HUES48 (cell line): Measurements from ENCODE around the gene TMEM174.

ENCODE experiments used
- H3K27ac ChIP-seq: one replicate; pipeline ENCODE4 v1.7.0; 2013; ENCODE audit warnings: low read depth, low read length, inconsistent platforms
- H3K27me3 ChIP-seq: 2 replicates; pipeline ENCODE4 v1.6.1; 2013; ENCODE audit warnings: mild to moderate bottlenecking, low read length; ENCODE audit not compliant: control insufficient read depth, insufficient read depth
- H3K36me3 ChIP-seq: 2 replicates; pipeline ENCODE4 v1.6.1; 2013; ENCODE audit warnings: low read length; ENCODE audit not compliant: control insufficient read depth, insufficient read depth
- H3K4me1 ChIP-seq: 2 replicates; pipeline ENCODE4 v1.6.1; 2013; ENCODE audit warnings: mild to moderate bottlenecking, low read length; ENCODE audit not compliant: control insufficient read depth, insufficient read depth
- H3K4me3 ChIP-seq: 2 replicates; pipeline ENCODE4 v1.5.1; 2013; ENCODE audit warnings: mild to moderate bottlenecking, low read depth, low read length
- H3K9ac ChIP-seq: 2 replicates; pipeline ENCODE4 v1.6.1; 2013; ENCODE audit warnings: mild to moderate bottlenecking, low read depth, low read length, moderate library complexity
- H3K9me3 ChIP-seq: 2 replicates; pipeline ENCODE4 v1.6.1; 2013; ENCODE audit warnings: low read length; ENCODE audit not compliant: control insufficient read depth, insufficient read depth

The TMEM174 gene

DNA sequence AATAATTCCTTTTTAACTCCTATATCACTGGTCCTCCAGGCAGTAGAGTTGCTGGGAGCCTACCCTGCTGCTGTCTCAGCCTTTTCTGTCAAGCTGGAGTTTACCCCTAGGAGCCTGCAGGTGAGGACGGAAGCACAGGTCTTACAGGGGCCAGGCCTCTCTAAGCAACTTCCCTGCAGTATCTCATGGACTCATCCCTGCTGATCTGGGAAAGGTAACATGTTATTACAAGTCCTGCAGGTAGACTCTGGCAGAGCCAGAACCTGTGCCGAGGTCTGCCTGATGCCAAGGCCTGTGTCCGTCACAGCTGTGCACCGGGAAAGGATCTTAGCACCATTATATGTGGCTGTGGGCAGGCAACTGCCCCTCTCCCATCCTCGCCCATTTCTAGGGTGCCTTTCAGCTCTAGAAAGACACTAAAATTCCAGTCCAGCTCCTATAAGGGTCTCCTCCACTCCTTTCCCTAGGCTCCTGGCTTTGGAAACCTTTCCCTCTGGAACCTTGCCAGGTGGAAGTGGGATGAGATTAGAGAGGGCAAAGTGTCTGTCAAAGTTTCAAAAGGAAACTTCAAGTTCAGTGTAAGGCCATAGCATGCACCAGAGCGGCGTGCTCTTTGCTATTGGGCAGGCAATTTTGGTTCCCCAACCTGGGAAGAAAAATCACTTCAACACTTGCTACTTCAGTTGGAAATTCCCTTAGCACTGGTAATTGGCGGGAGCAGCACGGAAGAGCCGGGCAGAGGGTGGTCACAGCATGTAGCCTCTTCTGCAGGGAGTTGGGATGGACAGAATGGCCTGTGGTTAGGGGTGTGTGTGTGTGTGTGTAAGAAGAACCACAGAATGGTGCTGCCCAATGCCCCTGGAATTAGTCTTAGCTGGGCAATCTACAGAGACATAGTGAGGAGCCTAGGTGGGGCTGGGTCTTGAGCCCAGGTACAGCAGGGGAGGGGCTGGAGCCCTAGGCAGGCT is 35.1 kb upstream of the TMEM174 start:
- no peaks in the 10 kb centered on the region for H3K36me3 ChIP-seq
- no peaks in the 10 kb centered on the region for H3K27me3 ChIP-seq
- peaks cover 10% of the 10 kb centered on the region for H3K4me1 ChIP-seq
- no peaks in the 10 kb centered on the region for H3K9me3 ChIP-seq
- H3K9ac ChIP-seq = no peak overlapping the region
- no peak overlapping the region for H3K27ac ChIP-seq
- H3K4me3 ChIP-seq = no peak overlapping the region

DNA sequence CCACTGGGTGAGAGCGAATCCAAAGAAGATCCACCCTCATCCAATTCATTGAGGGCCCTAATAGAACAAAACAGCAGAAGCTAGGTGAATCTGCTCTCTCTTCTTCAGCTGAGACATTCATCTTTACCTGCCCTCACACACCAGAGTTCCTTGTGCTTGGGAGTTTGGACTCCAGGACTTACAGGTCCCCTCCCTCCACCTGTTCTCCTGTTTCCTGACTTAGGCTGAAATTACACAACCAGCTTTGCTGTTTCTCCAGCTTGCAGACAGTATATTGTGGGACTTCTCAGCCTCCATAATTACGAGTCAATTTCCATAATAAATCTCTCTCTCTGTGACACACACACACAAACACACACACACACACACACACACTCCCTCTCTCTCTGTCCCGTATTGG is 33.5 kb upstream of the TMEM174 start:
- Histone ChIP-seq H3K36me3 (no peaks in the 10 kb centered on the region), H3K27me3 (no peaks in the 10 kb centered on the region), H3K9me3 (no peaks in the 10 kb centered on the region), H3K4me1 (peaks cover 10% of the 10 kb centered on the region), H3K9ac (no peak overlapping the region), H3K27ac (no peak overlapping the region), H3K4me3 (no peak overlapping the region)

DNA sequence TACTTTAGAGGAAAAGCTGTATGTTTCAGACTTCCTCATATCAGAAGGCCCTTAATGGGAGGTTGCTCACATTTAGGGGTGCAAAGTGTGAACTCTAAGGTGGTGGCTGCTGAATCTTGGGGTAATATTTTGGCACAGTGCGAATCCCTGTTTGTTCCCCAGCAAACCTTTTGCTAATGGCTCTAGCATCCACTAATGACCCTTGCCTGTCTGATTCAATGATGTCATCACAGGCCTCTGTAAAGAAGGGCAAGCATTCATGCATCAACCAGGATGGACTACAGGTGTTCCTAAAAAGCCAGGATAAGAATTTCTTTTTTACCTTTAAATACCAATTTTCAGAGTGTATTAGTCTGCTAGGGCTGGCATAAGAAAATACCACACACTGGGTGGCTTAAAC is 32.2 kb upstream of the TMEM174 start:
- H3K9me3 ChIP-seq = no peaks in the 10 kb centered on the region
- peaks cover 8% of the 10 kb centered on the region for H3K4me1 ChIP-seq
- no peak overlapping the region for H3K4me3 ChIP-seq
- H3K36me3 ChIP-seq = no peaks in the 10 kb centered on the region
- no peaks in the 10 kb centered on the region for H3K27me3 ChIP-seq
- no peak overlapping the region for H3K27ac ChIP-seq
- H3K9ac ChIP-seq = no peak overlapping the region

DNA sequence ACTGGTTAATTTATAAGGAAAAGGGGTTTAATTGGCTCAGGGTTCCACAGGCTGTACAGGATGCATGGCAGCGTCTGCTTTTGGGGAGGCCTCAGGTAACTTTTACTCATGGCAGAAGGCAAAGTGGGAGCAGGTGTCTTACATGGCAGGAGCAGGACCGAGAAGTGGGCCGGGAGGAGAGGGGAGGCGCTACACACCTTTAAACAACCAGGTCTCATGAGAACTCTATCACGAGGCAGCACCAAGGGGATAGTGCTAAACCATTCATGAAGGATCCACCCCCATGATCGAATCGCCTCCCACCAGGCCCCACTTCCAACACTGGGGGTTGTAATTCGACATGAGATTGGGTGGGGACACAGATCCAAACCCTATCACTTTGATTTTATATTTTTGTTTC is 31.0 kb upstream of the TMEM174 start:
- no peaks in the 10 kb centered on the region for H3K27me3 ChIP-seq
- H3K27ac ChIP-seq = no peak overlapping the region
- no peaks in the 10 kb centered on the region for H3K4me1 ChIP-seq
- H3K36me3 ChIP-seq = no peaks in the 10 kb centered on the region
- H3K4me3 ChIP-seq = no peak overlapping the region
- H3K9ac ChIP-seq = no peak overlapping the region
- no peaks in the 10 kb centered on the region for H3K9me3 ChIP-seq

DNA sequence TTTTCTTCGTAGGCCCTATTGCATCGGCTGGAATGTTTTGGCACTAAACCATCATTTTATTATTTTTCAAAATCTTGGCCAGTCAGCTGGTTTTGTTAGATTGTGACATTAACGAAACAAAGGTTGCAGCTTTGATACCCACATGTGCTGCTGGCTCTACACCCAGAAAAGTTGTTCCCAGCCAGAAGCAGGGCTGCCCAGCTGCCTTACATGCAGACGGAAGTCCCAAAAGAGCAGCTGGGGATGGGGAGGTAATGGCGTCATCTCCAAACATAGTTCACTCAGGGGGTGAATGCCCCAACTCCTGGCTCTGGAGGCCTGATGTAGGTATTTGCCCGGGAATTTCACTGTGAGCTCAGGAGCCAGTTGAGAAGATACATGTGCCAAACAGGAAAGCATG is 29.3 kb upstream of the TMEM174 start:
- H3K9me3 ChIP-seq = no peaks in the 10 kb centered on the region
- H3K27me3 ChIP-seq = no peaks in the 10 kb centered on the region
- no peaks in the 10 kb centered on the region for H3K36me3 ChIP-seq
- no peak overlapping the region for H3K27ac ChIP-seq
- H3K9ac ChIP-seq = no peak overlapping the region
- no peaks in the 10 kb centered on the region for H3K4me1 ChIP-seq
- H3K4me3 ChIP-seq = no peak overlapping the region

DNA sequence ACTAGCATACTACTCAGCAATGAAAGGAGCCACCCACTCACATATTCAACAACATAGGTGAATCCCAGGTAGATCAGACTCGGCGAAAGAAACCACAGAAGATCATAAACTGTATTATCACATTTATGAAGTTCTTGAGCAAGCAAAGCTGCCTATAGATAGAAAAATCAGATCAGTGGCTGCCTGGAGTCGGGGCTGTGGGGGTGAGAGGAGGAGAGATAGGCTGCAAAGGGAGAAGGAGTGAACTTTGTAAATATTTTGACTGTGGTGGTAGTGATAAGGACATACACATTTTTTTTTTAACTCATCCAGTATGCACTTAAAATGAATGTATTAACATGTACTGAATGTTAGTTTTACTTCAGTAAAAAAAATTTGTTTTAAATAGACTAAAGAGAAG is 23.5 kb upstream of the TMEM174 start:
- H3K9me3 ChIP-seq = no peaks in the 10 kb centered on the region
- no peaks in the 10 kb centered on the region for H3K36me3 ChIP-seq
- H3K27ac ChIP-seq = no peak overlapping the region
- no peak overlapping the region for H3K9ac ChIP-seq
- H3K4me1 ChIP-seq = no peaks in the 10 kb centered on the region; the same call in 1 of the 2 replicates
- no peak overlapping the region for H3K4me3 ChIP-seq
- H3K27me3 ChIP-seq = no peaks in the 10 kb centered on the region

DNA sequence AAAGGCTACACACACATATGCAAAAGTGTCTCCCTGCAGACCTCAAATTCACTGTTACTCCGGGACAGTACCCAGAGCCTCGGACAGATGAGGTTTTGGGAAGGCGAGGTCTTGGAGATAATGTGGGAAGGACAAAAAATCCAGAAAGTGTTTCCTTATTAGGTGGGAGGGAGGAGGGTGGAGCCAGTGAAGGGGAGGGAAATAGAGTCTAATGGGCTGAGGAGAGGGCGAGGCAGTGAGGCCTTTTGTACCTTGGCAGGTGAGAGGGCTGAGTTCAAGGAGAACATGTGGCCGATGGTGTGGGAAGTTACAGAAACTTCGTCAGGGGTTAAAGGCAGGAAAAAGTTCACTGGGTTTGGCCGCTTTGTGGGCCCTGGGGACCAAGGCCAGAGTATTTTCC is 22.1 kb upstream of the TMEM174 start:
- Histone ChIP-seq H3K27me3 (no peaks in the 10 kb centered on the region), H3K4me3 (no peak overlapping the region), H3K9ac (no peak overlapping the region), H3K27ac (no peak overlapping the region), H3K4me1 (no peaks in the 10 kb centered on the region; the same call in 1 of the 2 replicates), H3K36me3 (no peaks in the 10 kb centered on the region), H3K9me3 (no peaks in the 10 kb centered on the region)

DNA sequence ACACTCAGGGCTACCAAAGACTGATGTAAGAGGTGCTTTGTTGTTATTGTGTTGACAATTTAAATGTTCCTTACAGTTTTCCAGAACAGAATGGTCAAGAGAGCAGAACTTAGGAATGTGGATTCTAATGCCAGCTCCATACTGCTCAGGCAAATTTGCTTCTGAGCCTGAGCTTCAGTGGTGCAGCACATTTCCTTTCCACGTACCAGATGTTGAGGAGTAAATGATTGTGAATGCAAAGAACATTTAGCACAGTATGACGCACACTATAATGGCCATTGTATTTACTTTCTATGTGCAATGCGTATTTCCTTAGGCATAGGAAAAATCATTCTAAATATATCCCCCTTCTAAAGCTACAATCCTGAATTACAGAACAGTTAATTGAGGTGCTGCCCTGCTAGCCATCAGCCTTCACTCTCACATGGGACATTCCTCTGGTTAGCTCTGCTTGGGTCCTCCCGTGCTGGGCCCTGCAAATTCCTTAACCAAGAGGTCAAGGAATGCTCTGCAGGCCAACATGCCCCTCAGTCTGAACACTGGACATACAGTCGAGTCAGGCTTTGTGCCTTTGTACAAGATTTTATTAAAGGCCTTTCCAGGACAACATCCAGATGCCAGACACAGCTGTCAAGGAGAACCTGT is 21.1 kb upstream of the TMEM174 start:
- no peaks in the 10 kb centered on the region for H3K36me3 ChIP-seq
- no peak overlapping the region for H3K4me3 ChIP-seq
- H3K27ac ChIP-seq = no peak overlapping the region
- no peak overlapping the region for H3K9ac ChIP-seq
- no peaks in the 10 kb centered on the region for H3K9me3 ChIP-seq
- no peaks in the 10 kb centered on the region for H3K27me3 ChIP-seq
- no peaks in the 10 kb centered on the region; the same call in 1 of the 2 replicates for H3K4me1 ChIP-seq

DNA sequence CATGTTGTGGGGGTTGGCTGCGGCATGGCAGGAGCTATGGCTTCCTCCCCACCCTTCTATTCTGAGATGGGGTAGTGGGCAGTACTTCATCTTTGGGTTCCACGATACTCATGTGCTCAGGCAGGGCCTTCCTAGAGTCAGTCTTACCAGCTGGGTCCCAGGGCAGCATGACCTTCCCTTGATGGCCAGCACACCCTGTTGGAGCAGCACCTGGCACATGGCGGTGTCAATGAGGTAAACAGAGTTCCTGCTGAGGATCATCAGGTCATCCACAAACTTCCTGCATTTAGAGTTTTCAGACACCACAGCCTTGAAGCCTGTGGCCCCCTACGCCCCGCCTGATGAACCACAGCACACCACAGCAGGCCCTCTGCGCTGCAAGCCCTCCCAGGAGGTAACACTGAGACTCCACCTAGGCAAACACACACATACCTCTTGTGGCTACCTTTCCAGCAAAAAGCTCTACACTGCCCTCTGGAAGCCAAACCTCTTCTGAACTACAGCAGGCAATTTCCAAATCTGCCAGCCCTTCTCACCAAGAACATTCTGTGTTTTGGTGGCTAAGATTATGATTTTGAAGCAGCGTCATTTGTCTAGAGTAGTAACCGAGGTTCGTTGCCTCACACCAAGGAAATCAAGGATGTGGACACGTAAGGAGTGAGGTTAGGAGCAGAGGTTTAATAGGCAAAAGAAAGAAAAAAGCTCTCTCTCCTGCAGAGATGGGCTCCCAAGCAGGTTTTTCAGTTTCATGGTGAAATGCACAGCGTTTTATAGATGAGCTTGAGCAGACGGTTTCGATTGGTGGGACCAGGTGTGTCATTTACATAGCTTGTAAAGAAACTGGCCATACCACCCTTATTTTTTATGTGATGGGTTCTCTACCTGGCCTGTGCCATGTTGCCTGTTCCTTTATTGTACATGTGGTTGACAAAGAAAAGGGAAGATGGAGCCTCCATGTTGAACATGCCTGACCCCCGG is 20.3 kb upstream of the TMEM174 start:
- Histone ChIP-seq H3K4me3 (no peak overlapping the region), H3K9ac (no peak overlapping the region), H3K27me3 (no peaks in the 10 kb centered on the region), H3K4me1 (no peaks in the 10 kb centered on the region; the same call in 1 of the 2 replicates), H3K36me3 (no peaks in the 10 kb centered on the region), H3K27ac (no peak overlapping the region), H3K9me3 (no peaks in the 10 kb centered on the region)

DNA sequence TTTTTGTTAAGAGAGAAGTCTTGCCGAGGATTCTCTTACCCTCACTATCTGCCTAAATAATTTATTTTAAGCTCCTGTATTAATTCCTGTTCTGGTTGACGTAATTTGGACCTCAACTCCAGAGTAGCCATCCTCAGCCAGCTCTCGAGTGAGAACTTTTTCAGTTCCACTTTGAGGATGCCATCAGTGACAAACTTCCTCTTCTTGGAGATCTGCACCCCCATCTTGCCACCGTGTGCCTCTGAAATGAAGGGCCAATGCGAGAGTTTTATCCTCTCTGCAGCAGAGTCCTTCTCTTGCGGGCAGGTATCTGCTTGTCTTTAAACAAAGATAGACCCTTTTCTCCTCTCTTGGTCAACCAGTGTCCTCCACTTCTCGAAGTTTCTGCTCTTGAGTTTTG is 19.5 kb upstream of the TMEM174 start:
- no peak overlapping the region for H3K9ac ChIP-seq
- no peak overlapping the region for H3K4me3 ChIP-seq
- H3K27ac ChIP-seq = no peak overlapping the region
- H3K4me1 ChIP-seq = no peaks in the 10 kb centered on the region; the same call in 1 of the 2 replicates
- H3K36me3 ChIP-seq = no peaks in the 10 kb centered on the region
- H3K9me3 ChIP-seq = no peaks in the 10 kb centered on the region
- no peaks in the 10 kb centered on the region for H3K27me3 ChIP-seq
